GM18508 (cell line): ENCODE results near the gene TPSAB1.

Source experiments
- ATAC-seq: cut with Tn5 transposase; IDR thresholded peaks from one replicate; pipeline ENCODE4 v1.9.1; 2021; ENCODE audit warnings: moderate number of reproducible peaks; ENCODE audit not compliant: insufficient read depth, unreplicated experiment

The TPSAB1 gene

DNA sequence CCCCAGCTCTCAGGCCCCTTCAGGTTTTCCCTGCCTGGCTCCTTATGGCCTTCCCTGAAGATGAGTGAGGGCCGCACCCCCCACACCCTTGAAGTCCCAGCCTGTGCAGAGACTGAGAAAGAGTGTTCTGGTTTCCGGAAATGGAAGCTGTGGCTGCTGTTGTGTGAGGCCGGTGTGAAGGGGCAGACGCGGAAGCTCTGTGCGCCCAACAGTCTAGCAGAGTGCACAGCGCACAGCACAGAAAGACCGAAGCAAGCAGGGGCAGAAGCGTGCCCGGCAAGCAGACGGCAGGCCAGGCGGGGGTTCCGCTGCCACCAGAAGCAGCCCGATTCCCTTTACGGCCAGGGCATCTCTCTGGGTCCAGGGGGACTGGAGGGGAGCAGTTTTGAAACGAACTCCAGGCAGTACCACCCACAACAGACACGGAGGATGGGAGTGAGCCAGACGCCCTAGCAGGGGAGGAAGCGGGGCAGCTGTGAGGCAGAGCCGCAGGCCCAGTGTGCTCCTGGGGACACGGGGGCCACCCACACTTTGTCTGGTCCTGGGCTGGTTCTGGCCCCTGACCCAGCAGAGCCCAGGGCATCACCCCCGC is 32.2 kb upstream of the TPSAB1 start:
- no peak for ATAC-seq

DNA sequence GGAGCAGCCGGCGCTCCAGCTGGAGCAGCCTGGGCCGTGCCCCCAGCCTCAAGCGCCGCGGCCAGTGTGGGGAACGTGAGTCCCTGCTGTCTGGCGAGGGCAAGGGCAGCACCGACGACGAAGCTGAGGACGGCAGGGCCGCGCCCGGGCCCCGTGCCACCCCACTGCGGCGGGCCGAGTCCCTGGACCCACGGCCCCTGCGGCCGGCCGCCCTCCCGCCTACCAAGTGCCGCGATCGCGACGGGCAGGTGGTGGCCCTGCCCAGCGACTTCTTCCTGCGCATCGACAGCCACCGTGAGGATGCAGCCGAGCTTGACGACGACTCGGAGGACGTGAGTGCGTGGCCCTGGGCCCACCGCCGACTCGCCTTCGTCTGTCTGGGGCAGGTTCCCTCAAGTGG is 31.4 kb upstream of the TPSAB1 start:
- ATAC-seq, result no peak

DNA sequence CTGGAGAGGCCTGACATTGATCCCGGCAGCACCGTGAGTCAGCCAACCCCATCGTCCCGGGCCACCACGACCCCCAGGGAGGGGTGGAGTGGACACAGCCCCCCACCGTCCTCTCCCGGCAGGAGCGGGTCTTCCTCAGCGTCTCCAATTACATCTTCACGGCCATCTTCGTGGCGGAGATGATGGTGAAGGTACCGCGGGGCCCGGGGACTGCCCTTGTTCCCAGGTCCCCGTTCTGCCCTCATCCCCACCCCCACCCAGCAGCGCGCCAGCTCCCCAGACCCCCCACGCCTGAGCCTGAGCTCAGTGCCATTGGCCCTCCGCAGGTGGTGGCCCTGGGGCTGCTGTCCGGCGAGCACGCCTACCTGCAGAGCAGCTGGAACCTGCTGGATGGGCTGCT is 30.0 kb upstream of the TPSAB1 start:
- ATAC-seq, result no peak

DNA sequence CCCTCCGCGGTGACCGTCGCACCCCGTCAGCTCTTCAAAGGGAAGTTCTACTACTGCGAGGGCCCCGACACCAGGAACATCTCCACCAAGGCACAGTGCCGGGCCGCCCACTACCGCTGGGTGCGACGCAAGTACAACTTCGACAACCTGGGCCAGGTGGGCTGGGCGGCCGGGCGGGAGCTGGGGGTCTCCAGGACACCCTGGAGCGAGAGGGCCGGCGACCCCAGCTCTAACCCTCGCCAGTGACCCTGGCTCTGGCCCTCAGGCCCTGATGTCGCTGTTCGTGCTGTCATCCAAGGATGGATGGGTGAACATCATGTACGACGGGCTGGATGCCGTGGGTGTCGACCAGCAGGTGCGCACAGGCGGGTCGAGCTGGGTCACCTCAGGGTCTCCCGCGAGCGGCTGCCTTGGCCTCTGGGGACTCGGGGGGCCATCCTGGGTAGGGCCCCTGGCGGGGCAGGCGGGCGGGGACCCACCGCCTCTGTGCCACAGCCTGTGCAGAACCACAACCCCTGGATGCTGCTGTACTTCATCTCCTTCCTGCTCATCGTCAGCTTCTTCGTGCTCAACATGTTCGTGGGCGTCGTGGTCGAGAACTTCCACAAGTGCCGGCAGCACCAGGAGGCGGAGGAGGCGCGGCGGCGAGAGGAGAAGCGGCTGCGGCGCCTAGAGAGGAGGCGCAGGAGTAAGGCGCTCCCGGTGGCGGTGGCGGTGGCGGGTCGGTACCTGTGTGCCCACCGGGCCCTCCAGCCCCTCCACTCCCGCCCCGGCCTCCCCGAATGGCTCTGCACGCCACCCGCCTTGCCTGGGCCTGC is 28.8 kb upstream of the TPSAB1 start:
- ATAC-seq, result no peak

DNA sequence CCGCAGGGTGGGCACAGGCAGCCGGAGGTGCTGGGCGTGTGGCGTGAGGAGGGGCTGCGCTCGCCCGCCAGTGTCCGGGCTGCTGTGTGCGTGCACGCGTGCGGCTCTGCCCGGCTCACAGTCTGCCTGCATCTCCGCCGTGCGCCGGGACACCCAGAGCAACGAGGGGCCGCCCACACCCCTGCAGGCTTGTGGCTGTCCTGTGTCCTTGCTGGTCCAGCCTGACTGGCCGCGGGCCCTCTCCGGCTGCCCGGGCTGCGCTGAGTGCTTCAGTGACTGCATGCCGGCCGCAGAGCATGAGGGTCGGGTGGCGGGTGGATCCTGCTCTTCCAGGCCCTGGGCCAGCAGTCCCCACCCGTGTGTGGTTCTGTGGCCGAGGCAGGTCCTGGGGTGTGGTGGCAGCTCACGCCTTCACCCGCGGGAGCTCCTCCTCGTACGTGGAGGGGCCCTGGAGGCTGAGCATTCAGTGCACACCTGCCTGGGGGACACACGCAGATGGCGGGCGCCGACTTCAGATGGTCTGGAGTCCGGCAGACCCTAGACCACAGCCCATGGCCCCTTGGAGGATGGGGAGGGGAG is 27.8 kb upstream of the TPSAB1 start:
- ATAC-seq, result no peak

DNA sequence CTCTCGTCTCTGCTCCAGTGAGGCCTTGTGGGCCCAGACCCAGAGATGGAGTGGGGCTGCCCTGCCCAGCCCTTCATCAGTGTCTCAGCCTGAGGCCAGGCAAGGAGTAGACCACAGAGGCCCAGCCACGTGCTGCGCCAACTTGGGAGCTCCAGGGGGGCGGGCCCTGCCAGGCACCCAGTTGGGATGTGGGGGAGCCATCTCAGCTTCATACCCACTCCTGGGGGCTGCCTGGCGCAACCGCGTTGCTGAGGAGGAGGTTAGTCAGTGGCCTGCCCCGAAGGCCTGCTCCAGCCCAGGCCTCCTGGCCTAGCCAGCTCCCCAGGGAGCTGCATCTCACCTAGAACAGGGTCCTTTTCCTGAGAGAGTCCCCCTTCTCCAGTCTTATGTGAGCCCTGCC is 27.3 kb upstream of the TPSAB1 start:
- no peak for ATAC-seq

DNA sequence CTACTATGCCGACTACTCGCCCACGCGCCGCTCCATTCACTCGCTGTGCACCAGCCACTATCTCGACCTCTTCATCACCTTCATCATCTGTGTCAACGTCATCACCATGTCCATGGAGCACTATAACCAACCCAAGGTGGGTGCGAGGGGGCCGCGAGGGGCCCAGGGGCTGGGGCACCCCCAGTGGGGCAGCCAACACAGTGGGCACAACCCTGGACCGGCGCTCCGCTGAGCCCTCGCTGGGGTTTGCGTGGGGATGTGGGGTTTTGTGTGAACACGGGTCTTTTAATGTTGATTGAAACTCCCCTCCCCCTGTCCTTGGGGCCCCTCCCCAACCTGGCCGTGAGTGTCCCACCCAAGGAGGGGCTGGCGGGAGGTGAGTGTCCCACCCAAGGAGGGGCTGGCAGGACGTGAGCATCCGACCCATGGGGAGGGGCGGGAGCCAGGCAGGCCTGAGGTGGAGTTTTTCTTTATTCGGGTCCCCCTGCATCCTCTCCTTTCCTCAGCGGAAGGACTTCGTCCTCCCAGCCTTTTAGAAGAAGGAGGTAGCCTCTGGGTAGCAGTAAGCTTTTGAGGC is 26.6 kb upstream of the TPSAB1 start:
- no peak for ATAC-seq

DNA sequence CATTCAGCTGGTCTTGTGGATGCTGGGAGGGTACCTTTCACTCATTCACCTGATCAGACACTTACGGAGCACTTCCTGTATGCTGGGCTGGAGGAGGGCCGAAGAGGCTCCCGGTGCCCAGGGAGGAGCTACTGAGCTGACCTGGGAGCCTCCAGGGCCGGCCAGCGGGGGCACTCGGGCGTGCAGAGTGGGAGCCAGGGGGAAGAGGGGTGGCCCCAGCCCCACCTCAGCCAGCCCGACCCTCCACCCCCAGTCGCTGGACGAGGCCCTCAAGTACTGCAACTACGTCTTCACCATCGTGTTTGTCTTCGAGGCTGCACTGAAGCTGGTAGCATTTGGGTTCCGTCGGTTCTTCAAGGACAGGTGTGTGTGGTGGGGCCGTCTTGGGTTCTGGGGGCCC is 25.8 kb upstream of the TPSAB1 start:
- ATAC-seq, result no peak

DNA sequence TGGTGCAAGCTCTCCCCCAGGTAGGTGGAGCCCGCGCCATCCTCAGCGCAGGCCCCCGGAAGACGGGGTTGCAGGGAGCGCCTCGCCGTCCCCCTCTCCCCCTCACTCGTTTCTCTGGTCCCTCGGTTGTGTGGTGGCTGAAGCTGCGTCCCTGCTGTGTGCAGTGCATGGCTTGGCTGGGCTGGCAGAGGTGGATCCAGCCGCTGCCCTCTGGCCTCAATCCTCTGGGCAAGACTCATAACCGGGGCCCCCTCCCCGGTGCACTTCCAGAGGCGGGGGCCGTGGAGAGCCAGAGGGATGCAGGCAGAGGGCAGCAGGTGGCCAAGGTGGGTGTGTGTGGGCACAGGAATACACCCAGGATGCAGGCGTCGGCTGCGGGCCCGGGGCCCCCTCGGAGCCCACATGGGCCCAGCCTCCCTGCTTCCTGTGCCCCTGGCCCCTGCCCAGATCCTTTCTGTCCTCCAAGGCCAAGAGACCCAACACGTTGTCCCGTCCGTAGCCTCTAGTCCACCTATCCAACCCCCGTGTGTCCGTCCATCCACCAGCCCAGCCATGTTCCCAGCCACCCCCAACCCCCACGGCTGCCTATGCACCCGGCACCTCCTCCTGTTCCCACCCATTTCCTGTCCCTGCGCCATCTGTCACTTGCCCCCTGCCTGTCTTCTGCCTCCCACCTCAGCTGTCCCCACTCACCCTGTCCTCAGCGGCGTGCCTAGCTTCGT is 24.8 kb upstream of the TPSAB1 start:
- ATAC-seq, result no peak

DNA sequence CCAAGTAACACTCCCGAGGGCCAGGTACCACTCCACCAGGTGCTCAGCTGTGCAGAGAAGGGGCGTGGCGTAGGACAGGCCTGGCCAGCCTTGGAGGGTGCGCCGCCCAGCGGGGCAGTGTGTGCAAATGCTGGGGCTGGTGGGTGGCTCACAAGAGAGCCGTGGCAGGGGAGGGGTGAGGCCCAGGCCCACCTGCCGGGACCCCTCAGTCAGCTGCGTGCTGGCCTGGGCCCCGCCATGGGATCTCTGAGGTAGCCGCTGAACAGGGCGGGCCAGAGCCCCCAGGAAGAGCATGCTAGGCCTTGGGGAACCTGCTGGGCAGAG is 24.2 kb upstream of the TPSAB1 start:
- ATAC-seq, result no peak

DNA sequence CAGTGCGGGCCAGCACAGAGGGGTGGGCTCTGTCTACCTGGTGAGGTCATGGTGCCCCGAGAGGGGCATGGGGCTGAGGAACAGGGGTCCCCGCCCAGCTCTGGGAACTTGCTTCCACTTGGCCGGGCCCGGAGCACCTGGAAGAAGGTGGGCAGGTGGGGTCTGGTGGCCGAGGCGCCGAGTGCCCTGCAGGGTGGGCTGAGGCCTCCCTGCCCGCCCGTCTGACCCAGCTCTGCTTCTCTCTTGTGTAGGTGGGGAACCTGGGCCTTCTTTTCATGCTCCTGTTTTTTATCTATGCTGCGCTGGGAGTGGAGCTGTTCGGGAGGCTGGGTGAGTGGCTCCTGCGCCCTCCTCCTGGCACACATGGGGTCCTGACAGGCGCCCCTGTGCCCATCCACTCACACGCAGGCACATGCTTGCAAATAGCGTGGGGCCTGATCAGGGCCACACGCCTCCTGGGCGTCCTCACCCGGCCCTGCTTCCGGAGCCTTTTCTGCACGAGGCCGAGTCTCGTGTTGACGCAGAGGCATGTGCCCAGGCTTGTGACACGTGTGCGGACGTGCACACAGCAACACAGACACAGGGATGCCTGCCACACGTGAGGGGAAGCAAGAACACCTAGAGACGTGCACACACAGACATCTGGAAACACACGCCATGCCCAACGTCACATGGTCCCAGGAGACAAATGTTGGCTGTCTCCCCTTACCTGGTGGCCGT is 23.7 kb upstream of the TPSAB1 start:
- ATAC-seq, result no peak

DNA sequence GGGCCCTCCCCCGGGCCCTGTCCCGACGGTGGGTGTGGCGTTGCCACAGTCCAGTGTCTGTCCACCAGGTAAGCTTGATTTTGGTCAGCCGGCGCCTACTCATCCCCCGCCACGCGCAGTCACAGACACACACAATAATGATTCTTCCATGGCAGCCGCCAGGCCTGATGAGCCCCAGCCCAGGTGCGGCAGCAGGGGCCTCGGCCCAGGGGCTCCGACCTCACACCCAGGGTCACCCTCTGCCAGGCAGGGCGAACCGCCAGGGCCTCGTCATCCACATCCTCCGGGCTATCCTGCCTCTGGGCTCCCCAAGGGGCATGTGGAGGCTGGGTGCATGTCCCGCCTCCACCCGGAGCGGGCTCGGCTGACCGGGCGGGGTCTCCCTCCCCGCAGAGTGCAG is 23.0 kb upstream of the TPSAB1 start:
- ATAC-seq, result no peak

DNA sequence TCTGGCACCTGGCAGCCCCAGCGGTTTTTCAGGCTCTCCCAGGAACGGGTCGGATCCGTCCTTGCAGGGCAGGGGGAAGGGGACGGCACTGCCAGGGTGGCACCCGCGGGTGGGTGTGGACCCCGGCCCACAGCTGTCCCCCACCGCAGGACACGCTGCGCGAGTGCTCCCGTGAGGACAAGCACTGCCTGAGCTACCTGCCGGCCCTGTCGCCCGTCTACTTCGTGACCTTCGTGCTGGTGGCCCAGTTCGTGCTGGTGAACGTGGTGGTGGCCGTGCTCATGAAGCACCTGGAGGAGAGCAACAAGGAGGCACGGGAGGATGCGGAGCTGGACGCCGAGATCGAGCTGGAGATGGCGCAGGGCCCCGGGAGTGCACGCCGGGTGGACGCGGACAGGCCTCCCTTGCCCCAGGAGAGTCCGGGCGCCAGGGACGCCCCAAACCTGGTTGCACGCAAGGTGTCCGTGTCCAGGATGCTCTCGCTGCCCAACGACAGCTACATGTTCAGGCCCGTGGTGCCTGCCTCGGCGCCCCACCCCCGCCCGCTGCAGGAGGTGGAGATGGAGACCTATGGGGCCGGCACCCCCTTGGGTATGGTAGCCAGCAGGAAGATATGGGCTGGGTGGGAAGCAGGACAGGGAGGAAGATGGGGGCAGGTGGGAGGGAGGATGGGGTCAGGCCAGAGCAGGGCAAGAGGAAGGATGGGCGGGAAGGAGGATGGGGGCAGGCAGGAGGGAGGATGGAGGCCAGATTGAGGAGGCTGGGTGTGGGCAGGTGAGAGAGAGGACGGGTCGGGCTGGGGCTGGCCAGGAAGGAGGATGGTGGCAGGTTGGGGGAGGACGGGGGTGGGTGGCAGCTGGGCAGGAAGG is 22.2 kb upstream of the TPSAB1 start:
- no peak for ATAC-seq

DNA sequence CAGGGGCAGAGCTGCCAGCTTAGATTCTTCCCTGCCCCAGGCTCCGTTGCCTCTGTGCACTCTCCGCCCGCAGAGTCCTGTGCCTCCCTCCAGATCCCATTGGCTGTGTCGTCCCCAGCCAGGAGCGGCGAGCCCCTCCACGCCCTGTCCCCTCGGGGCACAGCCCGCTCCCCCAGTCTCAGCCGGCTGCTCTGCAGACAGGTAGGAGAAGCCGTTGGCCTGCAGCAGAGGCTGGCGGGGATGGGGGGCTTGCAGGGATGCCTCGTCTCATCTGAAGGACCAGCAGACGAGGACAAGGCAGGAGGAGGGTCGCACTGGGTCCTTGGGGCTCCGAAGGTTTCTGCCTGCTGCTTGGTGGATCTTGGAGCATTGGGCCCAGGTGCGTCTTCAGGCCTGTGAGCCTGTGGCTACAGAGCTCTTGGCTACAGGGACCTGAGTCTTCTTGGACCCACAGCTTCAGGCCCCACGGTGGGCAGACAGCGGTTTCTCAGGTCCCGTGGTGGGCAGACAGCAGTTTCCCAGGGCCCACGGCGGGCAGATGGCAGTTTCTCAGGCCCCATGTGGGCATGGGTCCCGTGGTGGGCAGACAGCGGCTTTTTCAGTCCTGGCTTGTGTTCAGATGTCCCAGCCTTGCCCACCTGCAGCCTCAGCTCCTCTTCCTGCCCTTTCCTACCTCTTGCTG is 21.4 kb upstream of the TPSAB1 start:
- no peak for ATAC-seq

DNA sequence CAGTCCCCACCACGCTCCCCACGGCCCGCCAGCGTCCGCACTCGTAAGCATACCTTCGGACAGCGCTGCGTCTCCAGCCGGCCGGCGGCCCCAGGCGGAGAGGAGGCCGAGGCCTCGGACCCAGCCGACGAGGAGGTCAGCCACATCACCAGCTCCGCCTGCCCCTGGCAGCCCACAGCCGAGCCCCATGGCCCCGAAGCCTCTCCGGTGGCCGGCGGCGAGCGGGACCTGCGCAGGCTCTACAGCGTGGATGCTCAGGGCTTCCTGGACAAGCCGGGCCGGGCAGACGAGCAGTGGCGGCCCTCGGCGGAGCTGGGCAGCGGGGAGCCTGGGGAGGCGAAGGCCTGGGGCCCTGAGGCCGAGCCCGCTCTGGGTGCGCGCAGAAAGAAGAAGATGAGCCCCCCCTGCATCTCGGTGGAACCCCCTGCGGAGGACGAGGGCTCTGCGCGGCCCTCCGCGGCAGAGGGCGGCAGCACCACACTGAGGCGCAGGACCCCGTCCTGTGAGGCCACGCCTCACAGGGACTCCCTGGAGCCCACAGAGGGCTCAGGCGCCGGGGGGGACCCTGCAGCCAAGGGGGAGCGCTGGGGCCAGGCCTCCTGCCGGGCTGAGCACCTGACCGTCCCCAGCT is 20.3 kb upstream of the TPSAB1 start:
- ATAC-seq, result no peak

DNA sequence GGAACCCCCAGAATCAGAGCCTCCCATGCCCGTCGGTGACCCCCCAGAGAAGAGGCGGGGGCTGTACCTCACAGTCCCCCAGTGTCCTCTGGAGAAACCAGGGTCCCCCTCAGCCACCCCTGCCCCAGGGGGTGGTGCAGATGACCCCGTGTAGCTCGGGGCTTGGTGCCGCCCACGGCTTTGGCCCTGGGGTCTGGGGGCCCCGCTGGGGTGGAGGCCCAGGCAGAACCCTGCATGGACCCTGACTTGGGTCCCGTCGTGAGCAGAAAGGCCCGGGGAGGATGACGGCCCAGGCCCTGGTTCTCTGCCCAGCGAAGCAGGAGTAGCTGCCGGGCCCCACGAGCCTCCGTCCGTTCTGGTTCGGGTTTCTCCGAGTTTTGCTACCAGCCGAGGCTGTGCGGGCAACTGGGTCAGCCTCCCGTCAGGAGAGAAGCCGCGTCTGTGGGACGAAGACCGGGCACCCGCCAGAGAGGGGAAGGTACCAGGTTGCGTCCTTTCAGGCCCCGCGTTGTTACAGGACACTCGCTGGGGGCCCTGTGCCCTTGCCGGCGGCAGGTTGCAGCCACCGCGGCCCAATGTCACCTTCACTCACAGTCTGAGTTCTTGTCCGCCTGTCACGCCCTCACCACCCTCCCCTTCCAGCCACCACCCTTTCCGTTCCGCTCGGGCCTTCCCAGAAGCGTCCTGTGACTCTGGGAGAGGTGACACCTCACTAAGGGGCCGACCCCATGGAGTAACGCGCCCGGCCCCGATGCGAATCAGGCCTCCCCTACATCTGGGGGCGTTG is 19.5 kb upstream of the TPSAB1 start:
- no peak for ATAC-seq

DNA sequence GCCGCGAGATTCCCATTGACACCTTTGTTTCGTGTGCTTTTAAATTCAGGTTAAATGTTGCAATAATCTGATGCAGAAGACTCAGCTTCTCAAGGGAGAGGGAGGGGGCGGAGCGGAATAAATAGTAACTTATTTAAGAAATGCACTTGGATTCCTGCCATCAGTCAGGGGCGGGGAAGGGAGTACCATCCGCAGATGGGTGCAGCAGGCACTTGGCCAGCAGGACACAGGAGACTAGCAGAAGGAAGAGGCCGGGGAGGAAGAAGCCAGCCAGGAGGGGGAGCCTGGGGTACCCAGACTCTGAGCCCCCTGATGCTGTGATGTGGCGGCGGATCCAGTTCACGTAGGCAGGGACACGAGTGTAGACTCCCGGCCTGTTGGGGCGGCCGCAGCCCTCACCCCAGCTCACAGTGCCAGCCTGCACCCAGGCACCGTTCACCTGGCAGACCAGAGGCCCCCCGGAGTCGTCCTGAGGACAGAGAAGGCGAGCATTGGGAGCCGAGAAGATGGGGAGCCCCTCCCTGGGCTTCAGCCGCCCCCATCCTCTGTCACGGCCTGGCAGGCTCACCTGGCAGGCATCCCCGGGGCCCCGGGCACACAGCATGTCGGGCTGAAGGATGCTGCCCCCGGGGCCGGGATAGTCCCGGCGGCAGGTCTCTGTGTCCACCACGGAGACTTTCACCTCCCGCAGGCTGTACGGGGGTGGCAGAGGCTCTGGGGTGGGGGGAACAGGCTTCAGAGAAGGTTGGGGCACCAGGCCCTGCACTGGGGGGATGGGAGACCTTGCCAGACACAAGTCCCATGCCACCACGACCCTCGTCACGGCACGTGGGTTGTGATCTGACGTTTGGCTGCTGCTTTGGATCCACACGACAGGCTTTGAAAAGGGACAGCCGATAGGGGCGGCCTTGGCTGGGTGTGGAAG is 18.6 kb upstream of the TPSAB1 start:
- no peak for ATAC-seq
